Measurements from ENCODE around the gene PRCD.

The PRCD gene

DNA sequence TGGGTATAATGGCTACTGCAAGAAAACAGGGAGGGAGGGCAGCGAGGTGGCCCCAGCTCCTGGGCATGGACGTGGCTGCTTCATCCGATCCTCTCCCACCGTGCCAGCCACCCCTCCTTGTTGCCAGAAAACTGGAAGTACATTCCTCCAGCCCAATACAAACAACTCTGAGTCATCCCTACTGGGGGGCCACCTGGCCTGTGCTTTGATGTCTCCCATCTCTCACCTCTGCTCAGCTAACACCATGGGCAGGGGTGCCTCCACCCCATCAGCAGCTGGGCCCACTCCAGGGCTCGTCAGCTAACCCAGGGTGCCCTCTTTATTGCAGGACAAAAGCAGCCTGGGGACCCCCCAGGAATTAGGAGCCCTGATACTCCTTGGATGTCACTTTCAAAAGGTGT lies 40.6 kb upstream of the PRCD start:
- no peak for TF ChIP-seq CSDC2 (CRISPR knock-in tag; IDR thresholded peaks at IDR 0.05)
- TF ChIP-seq, protein P1, sequence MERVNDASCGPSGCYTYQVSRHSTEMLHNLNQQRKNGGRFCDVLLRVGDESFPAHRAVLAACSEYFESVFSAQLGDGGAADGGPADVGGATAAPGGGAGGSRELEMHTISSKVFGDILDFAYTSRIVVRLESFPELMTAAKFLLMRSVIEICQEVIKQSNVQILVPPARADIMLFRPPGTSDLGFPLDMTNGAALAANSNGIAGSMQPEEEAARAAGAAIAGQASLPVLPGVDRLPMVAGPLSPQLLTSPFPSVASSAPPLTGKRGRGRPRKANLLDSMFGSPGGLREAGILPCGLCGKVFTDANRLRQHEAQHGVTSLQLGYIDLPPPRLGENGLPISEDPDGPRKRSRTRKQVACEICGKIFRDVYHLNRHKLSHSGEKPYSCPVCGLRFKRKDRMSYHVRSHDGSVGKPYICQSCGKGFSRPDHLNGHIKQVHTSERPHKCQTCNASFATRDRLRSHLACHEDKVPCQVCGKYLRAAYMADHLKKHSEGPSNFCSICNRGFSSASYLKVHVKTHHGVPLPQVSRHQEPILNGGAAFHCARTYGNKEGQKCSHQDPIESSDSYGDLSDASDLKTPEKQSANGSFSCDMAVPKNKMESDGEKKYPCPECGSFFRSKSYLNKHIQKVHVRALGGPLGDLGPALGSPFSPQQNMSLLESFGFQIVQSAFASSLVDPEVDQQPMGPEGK (CRISPR knock-in tag; IDR thresholded peaks at IDR 0.05; ENCODE audit: borderline replicate concordance): peak; percentile 42; the same call in 1 of the 2 replicates
- ATAC-seq: no peak

DNA sequence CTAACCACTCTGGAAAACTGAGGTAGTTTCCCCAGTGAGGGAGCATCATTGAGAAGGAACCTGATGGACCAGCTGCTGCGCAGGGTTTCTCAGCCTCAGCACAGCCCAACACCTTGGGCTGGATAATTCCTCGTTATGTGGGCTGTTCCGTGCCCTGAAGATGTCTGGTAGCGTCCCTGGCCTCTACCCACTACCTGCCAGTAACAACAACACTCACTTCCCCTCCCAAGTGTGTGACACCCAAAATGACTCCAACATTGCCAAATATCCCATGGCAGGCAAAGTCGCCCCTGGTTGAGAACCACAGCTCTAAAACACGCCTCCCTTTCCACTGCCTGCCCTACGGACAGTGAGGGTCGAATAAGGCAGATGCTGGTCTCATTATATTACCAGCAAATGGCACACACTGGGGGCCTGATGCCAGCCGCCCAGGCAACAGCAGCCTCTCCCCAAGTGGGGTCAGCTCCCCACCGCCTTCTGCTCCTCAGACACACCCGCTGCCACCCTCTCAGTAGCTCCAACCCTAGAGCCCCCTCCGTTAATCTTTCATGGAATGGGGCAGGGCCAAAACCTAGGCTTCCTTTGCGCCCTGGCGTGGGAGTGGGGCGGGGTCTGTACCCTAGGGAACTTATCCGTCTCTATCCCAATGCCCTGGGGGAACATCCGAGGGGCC lies 39.6 kb upstream of the PRCD start:
- no peak for ATAC-seq

DNA sequence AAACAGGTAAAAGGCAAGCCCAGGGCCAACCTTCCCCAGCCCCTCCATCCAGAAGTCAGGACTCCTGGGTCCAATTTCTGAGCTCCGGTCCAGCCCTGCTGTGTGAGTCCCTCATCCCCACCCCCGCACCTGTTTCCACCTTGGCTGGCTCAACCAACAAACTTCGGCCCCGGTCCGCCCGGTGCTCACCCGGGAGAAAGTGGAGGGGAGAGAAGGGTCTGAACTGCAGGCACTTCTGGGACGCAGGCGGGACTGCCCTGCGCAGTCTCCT lies 39.2 kb upstream of the PRCD start:
- peak; percentile 33; the same call in 2 of the 3 replicates for ATAC-seq
- TF ChIP-seq ZNF565 (CRISPR knock-in tag; conservative IDR thresholded peaks at IDR 0.05; ENCODE audit: low read depth): no peak
- TF ChIP-seq RARB (CRISPR knock-in tag; IDR thresholded peaks at IDR 0.05): no peak
- TF ChIP-seq, protein P2, sequence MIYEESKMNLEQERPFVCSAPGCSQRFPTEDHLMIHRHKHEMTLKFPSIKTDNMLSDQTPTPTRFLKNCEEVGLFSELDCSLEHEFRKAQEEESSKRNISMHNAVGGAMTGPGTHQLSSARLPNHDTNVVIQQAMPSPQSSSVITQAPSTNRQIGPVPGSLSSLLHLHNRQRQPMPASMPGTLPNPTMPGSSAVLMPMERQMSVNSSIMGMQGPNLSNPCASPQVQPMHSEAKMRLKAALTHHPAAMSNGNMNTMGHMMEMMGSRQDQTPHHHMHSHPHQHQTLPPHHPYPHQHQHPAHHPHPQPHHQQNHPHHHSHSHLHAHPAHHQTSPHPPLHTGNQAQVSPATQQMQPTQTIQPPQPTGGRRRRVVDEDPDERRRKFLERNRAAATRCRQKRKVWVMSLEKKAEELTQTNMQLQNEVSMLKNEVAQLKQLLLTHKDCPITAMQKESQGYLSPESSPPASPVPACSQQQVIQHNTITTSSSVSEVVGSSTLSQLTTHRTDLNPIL (CRISPR knock-in tag; IDR thresholded peaks at IDR 0.05; ENCODE audit: low read depth): no peak
- TF ChIP-seq ZNF8 (CRISPR knock-in tag; IDR thresholded peaks at IDR 0.05): no peak
- TF ChIP-seq SNAI2 (CRISPR knock-in tag; IDR thresholded peaks at IDR 0.05): no peak
- no peak for TF ChIP-seq TOX (CRISPR knock-in tag; IDR thresholded peaks at IDR 0.05; ENCODE audit: borderline replicate concordance)
- no peak for TF ChIP-seq TCF4 (CRISPR knock-in tag; IDR thresholded peaks at IDR 0.05; ENCODE audit: borderline replicate concordance)
- no peak for TF ChIP-seq ISL1 (CRISPR knock-in tag; IDR thresholded peaks at IDR 0.05)
- no peak for TF ChIP-seq GLIS3 (CRISPR knock-in tag; IDR thresholded peaks at IDR 0.05)

More for the DNA sequence above, 39.6 kb upstream of the PRCD start:
- TF ChIP-seq OSR1 (CRISPR knock-in tag; IDR thresholded peaks at IDR 0.05) (no peak), BACH2 (CRISPR knock-in tag; IDR thresholded peaks at IDR 0.05; ENCODE audit: borderline replicate concordance) (no peak), POU6F1 (CRISPR knock-in tag; IDR thresholded peaks at IDR 0.05; ENCODE audit: borderline replicate concordance, low read depth) (no peak), ISL1 (CRISPR knock-in tag; IDR thresholded peaks at IDR 0.05) (no peak), ZNF70 (CRISPR knock-in tag; IDR thresholded peaks at IDR 0.05) (no peak), SNAI2 (CRISPR knock-in tag; IDR thresholded peaks at IDR 0.05) (no peak), ZNF8 (CRISPR knock-in tag; IDR thresholded peaks at IDR 0.05) (no peak), RARB (CRISPR knock-in tag; IDR thresholded peaks at IDR 0.05) (no peak)
- TF ChIP-seq, protein P2 (CRISPR knock-in tag; IDR thresholded peaks at IDR 0.05; ENCODE audit: low read depth): no peak

DNA sequence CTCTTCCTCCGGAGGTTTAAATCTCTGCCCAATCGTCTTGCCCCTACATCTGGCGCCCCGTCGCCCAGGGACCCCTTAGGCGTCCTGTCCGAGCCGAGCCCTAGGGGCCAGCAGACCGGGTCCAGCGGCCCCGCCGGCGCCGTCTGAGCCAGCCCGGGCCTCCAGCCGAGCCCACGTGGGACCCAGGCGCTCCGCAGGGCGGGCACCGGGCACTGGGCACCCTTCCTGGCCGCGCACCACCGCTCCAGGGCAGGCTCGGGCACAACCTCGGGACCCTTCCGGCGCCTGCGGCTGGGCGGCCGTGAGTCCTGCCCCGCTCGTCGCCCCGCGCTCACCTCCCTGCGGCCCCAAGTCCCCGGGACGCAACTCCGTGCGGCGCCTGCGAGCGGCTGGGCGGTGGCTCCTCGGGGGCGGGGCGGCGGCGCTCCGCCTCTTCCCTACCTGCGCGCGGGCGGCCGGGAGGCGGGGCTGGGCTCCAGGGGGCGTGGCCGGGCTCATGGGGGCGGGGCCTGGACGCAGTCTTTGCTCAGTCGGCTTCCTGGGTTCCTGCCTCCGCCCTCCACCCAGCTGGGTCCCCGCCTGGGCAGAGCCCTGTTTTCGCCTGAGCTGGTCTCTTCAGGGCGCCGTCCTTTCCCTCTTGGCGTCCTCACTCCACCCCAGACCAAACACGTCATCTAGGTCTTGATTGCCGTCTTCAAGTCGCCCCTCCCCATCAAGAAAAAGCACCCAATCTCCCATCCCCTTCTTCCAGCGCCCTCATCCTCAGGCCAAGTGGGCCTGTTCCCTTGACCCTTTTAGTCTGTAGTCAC lies 38.6 kb upstream of the PRCD start, which contains the start of gene RHBDF2:
TSS of gene RHBDF2 (minus strand) at position 406 of the 809 bp plus-strand sequence. CDS start 19,899 bp downstream, outside the sequence.
- TF ChIP-seq, protein P2 (CRISPR knock-in tag; IDR thresholded peaks at IDR 0.05; ENCODE audit: low read depth): no peak
- TF ChIP-seq ISL1 (CRISPR knock-in tag; IDR thresholded peaks at IDR 0.05) (no peak), SNAI2 (CRISPR knock-in tag; IDR thresholded peaks at IDR 0.05) (no peak), PPARA (CRISPR knock-in tag; IDR thresholded peaks at IDR 0.05; ENCODE audit: borderline replicate concordance) (no peak; the same call in 1 of the 2 replicates), ZFP30 (CRISPR knock-in tag; IDR thresholded peaks at IDR 0.05) (no peak), ZNF8 (CRISPR knock-in tag; IDR thresholded peaks at IDR 0.05) (no peak), BACH2 (CRISPR knock-in tag; IDR thresholded peaks at IDR 0.05; ENCODE audit: borderline replicate concordance) (no peak), POU6F1 (CRISPR knock-in tag; IDR thresholded peaks at IDR 0.05; ENCODE audit: borderline replicate concordance, low read depth) (no peak), RARB (CRISPR knock-in tag; IDR thresholded peaks at IDR 0.05) (no peak), TSHZ2 (CRISPR knock-in tag; IDR thresholded peaks at IDR 0.05) (no peak), ZNF70 (CRISPR knock-in tag; IDR thresholded peaks at IDR 0.05) (no peak)
- TF ChIP-seq, protein P3, sequence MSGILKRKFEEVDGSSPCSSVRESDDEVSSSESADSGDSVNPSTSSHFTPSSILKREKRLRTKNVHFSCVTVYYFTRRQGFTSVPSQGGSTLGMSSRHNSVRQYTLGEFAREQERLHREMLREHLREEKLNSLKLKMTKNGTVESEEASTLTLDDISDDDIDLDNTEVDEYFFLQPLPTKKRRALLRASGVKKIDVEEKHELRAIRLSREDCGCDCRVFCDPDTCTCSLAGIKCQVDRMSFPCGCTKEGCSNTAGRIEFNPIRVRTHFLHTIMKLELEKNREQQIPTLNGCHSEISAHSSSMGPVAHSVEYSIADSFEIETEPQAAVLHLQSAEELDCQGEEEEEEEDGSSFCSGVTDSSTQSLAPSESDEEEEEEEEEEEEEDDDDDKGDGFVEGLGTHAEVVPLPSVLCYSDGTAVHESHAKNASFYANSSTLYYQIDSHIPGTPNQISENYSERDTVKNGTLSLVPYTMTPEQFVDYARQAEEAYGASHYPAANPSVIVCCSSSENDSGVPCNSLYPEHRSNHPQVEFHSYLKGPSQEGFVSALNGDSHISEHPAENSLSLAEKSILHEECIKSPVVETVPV (CRISPR knock-in tag; IDR thresholded peaks at IDR 0.05): no peak
- ATAC-seq: peak; percentile 77
